K562 (cell line): ENCODE data around the gene STAB2. TPM values are rescaled to one million over a fixed set of nuclear protein-coding genes. Genes with fewer than 3 reads are reported as not detected.

Source experiments
- ATAC-seq: fragments of 200-7000 bp; cut with Tn5 transposase; 3 replicates; pipeline ENCODE4 v1.9.1; 2020; ENCODE audit warnings: moderate library complexity
- BruUV-seq: library from RNA; stranded (reverse); fragments of 400-500 nt; replicated peaks from 2 replicates; lab custom pipeline; 2021; lab: Mats Ljungman, UMichigan
- CTCF ChIA-PET: fragments of 300-600 bp; formaldehyde crosslinking; extraction: SDS; loops from one replicate; lab custom pipeline; 2021; ENCODE audit warnings: low intra/inter-chr PET ratio; lab: Yijun Ruan, JAX
- POLR2A ChIA-PET: fragments of 300-600, 350-650 bp; sonication (Branson Sonifier 250); formaldehyde crosslinking; extraction: SDS; loops from one replicate; lab custom pipeline; 2021; ENCODE audit warnings: antibody characterized with exemption, inconsistent platforms; lab: Yijun Ruan, JAX
- DNase-seq, 4 experiments: peaks; one replicate each; pipeline versions ENCODE4 v3.0.0 to v3.0.0-alpha.2; 2011 to 2018; ENCODE audit warnings: low spot score in 3 of 4, mixed read lengths in 3 of 4; ENCODE audit errors: extremely low read depth in 1 of 4
- FAIRE-seq: peaks from 2 replicates; lab custom pipeline; 2011; peaks lifted over from hg19 to GRCh38; lab: Jason Lieb, UNC
- H2AFZ ChIP-seq: 2 replicates; pipeline ENCODE4 v1.6.0; 2011; ENCODE audit warnings: low read depth, low read length, control low read depth, inconsistent platforms
- H3K27ac ChIP-seq: fragments of 200-600 bp; 3 replicates; pipeline ENCODE4 v1.8.0; 2011; ENCODE audit warnings: low read depth, mild to moderate bottlenecking, control low read depth, inconsistent platforms, low read length, moderate library complexity, mixed read lengths; ENCODE audit errors: extremely low read depth
- H3K27me3 ChIP-seq, 2 experiments: fragments of 300-600 bp in 1 of 2; 2 replicates in 1 of 2; 3 replicates in 1 of 2; pipeline versions ENCODE4 v1.6.0 to v1.8.0; 2011; ENCODE audit warnings: inconsistent platforms in 2 of 2, low read length in 2 of 2, mild to moderate bottlenecking in 1 of 2, mixed read lengths in 1 of 2, moderate library complexity in 1 of 2; ENCODE audit not compliant: control insufficient read depth in 2 of 2, insufficient read depth in 2 of 2
- H3K36me3 ChIP-seq: fragments of 300-600 bp; 3 replicates; pipeline ENCODE4 v1.8.0; 2011; ENCODE audit warnings: mild to moderate bottlenecking, low read length, inconsistent platforms; ENCODE audit not compliant: control insufficient read depth, insufficient read depth
- H3K4me1 ChIP-seq, 2 experiments: fragments of 200-600 bp in 1 of 2; replicated peaks in 1 of 2; 2 replicates in 1 of 2; 3 replicates in 1 of 2; pipeline versions ENCODE4 v1.5.1 to v1.8.0; 2011; ENCODE audit warnings: inconsistent platforms in 2 of 2, low read length in 2 of 2, mild to moderate bottlenecking in 1 of 2, mixed read lengths in 1 of 2, moderate library complexity in 1 of 2; ENCODE audit not compliant: control insufficient read depth in 2 of 2, insufficient read depth in 2 of 2
- H3K4me2 ChIP-seq: 2 replicates; pipeline ENCODE4 v1.6.1; 2011; ENCODE audit warnings: low read length, control low read depth, inconsistent platforms, mixed read lengths; ENCODE audit not compliant: insufficient read depth
- H3K4me3 ChIP-seq: fragments of 200-600 bp; sonication (generic), shearing (Covaris generic); 2 replicates; pipeline ENCODE4 v1.5.1; 2016; ENCODE audit warnings: control low read depth, inconsistent platforms
- H3K79me2 ChIP-seq: fragments of 200-600 bp; 3 replicates; pipeline ENCODE4 v1.8.0; 2011; ENCODE audit warnings: low read length, inconsistent platforms; ENCODE audit not compliant: control insufficient read depth, insufficient read depth
- H3K9ac ChIP-seq, 2 experiments: 2 replicates each; pipeline versions ENCODE4 v1.6.0 to v1.6.1; 2011; ENCODE audit warnings: low read depth in 2 of 2, low read length in 2 of 2, control low read depth in 1 of 2, inconsistent platforms in 1 of 2, mild to moderate bottlenecking in 1 of 2, mixed read lengths in 1 of 2; ENCODE audit not compliant: insufficient read depth in 1 of 2
- H3K9me1 ChIP-seq: one replicate; pipeline ENCODE4 v1.6.0; 2011; ENCODE audit warnings: inconsistent platforms, mild to moderate bottlenecking, low read length, moderate library complexity; ENCODE audit not compliant: control insufficient read depth, insufficient read depth
- H3K9me3 ChIP-seq: replicated peaks from 2 replicates; pipeline ENCODE4 v1.5.1; 2011; ENCODE audit warnings: low read depth, low read length, inconsistent platforms; ENCODE audit not compliant: control insufficient read depth, insufficient read depth
- H4K20me1 ChIP-seq: replicated peaks from 2 replicates; pipeline ENCODE4 v1.6.1; 2011; ENCODE audit warnings: low read length, inconsistent platforms, mixed read lengths; ENCODE audit not compliant: control insufficient read depth, insufficient read depth
- ATF7 ChIP-seq: fragments of 450-650 bp; IDR thresholded peaks from 2 replicates; pipeline ENCODE4 v1.7.1; 2014; ENCODE audit warnings: mild to moderate bottlenecking, moderate library complexity
- BRCA1 ChIP-seq, 2 experiments: fragments of 450-650 bp in 1 of 2; sonication (generic) in 1 of 2; formaldehyde crosslinking in 1 of 2; IDR thresholded peaks; 2 replicates each; pipeline versions ENCODE4 v1.5.0 to v1.6.1; 2017 to 2020; ENCODE audit warnings: mild to moderate bottlenecking in 1 of 2, missing genetic modification reagents in 1 of 2
- CXXC5 ChIP-seq: fragments of 250-450 bp; sonication (Bioruptor Pico); IDR thresholded peaks from 2 replicates; pipeline ENCODE4 v1.8.0; 2022; ENCODE audit warnings: inconsistent platforms, mild to moderate bottlenecking, moderate library complexity
- MCM5 ChIP-seq: fragments of 450-650 bp; IDR thresholded peaks from 2 replicates; pipeline ENCODE4 v1.6.1; 2016; ENCODE audit warnings: low read depth
- TBP ChIP-seq: optimal IDR thresholded peaks from 2 replicates; pipeline ENCODE3; 2011; ENCODE audit warnings: low read depth, low read length, improper control_type of control experiment
- TCF7L2 ChIP-seq: fragments of 150-350 bp; IDR thresholded peaks from 2 replicates; pipeline ENCODE4 v1.6.1; 2016; ENCODE audit warnings: low read depth, mild to moderate bottlenecking, low read length, moderate library complexity
- U2AF1 ChIP-seq: fragments of 200-400 bp; formaldehyde crosslinking; optimal IDR thresholded peaks from 2 replicates; pipeline ENCODE3; 2017; ENCODE audit warnings: mild to moderate bottlenecking, low read depth, low read length, moderate library complexity
- U2AF2 ChIP-seq: fragments of 200-400 bp; formaldehyde crosslinking; optimal IDR thresholded peaks from 2 replicates; pipeline ENCODE3; 2017; ENCODE audit warnings: low read depth, mild to moderate bottlenecking, low read length
- YBX1 ChIP-seq: fragments of 450-650 bp; IDR thresholded peaks from 2 replicates; pipeline ENCODE4 v1.7.1; 2016; ENCODE audit warnings: mild to moderate bottlenecking
- WGBS: fragments of 100-300 bp; shearing (Covaris generic); methylation state at CpG from one replicate; pipeline ENCODE4 v1.1.6; 2016; ENCODE audit warnings: low coverage, mixed read lengths; ENCODE audit not compliant: insufficient coverage; ENCODE audit errors: missing lambda C conversion rate; 5-methylcytosine and 5-hydroxymethylcytosine counted together
- in situ Hi-C: fragments of 300-500 bp; cut with MboI; formaldehyde crosslinking; loops from 4 replicates; pipeline ENCODE4 v1.15.0; 2018; ENCODE audit warnings: inconsistent platforms, mixed read lengths
- intact Hi-C: fragments of 100-400 bp; cut with micrococcal nuclease; formaldehyde crosslinking; loops from 2 replicates; pipeline ENCODE4 v1.14.2; 2022
- polyA plus RNA-seq, 8 experiments: library from polyadenylated mRNA; depleted of rRNA in 4 of 8; stranded (reverse) in 5 of 8; unstranded in 3 of 8; fragments of >200 nt; fragmentation: Nextera tagmentation in 2 of 8; fragmentation: Illumina TruSeq in 1 of 8; extraction: Ambion mirVana in 2 of 8; extraction: Trizol in 1 of 8; gene quantifications; 2 replicates each; pipeline versions ENCODE4 v1.2.1 to v1.2.3, GENCODE V29; 2011 to 2014; ENCODE audit warnings: inconsistent platforms in 1 of 8, missing spikeins in 1 of 8
- total RNA-seq, 7 experiments: library from RNA; depleted of rRNA in 6 of 7; stranded (reverse); fragments of >200 nt in 6 of 7; fragmentation: Illumina TruSeq in 2 of 7; extraction: Trizol in 2 of 7; gene quantifications; 2 replicates each; pipeline versions ENCODE4 v1.2.1 to v1.2.3, GENCODE V29; 2011 to 2021; ENCODE audit warnings: low replicate concordance in 1 of 7
- TF ChIP-seq, protein P1 (sequence below): sonication (generic); formaldehyde crosslinking; IDR thresholded peaks from 2 replicates; pipeline ENCODE4 v1.8.0; 2022; ENCODE audit warnings: mild to moderate bottlenecking, missing genetic modification reagents, borderline replicate concordance
- TF ChIP-seq, protein P2 (sequence below): fragments of 450-650 bp; formaldehyde crosslinking; IDR thresholded peaks from 2 replicates; pipeline ENCODE4 v1.4.0; 2020; ENCODE audit warnings: mild to moderate bottlenecking, moderate library complexity
- TF ChIP-seq, protein P3 (sequence below): fragments of 150-350 bp; IDR thresholded peaks from 2 replicates; pipeline ENCODE4 v1.6.1; 2014; ENCODE audit warnings: low read depth, mild to moderate bottlenecking, low read length, borderline replicate concordance

The STAB2 gene
- total and polyA plus RNA-seq, 9 of the 15 experiments (the other 6 are each of a cell fraction or from before 2014, with no cell fraction given): 0.10 TPM; not detected in 8

DNA sequence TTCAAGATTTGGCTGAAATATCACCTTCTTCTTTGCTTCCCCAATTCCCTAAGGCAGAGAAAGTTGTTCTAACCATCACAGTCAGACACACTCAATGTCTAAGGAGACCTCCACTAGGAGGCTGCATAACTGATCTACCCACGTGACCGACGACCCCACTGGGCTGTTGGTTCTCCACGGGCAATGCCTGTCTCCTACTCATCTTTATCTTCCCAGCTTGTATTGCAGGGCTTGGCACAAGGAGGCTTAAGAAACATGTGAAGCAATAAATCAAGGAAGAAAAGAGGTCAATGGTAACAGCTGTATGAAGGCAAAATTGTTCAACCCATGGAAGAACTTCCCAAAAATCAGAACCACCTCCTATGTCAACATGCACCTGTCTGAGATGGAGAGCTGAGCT, 226.9 kb downstream of the STAB2 start:
- no TSS peak for BruUV-seq

More for the DNA sequence above, 226.9 kb downstream of the STAB2 start:
- H3K79me2 ChIP-seq: peaks cover 62% of the 10 kb centered on the region
- no peak for DNase-seq
- peaks cover 2% of the 10 kb centered on the region; the same call in 1 of the 2 replicates for H3K9me3 ChIP-seq
- TF ChIP-seq TBP: no peak
- TF ChIP-seq, protein P1, sequence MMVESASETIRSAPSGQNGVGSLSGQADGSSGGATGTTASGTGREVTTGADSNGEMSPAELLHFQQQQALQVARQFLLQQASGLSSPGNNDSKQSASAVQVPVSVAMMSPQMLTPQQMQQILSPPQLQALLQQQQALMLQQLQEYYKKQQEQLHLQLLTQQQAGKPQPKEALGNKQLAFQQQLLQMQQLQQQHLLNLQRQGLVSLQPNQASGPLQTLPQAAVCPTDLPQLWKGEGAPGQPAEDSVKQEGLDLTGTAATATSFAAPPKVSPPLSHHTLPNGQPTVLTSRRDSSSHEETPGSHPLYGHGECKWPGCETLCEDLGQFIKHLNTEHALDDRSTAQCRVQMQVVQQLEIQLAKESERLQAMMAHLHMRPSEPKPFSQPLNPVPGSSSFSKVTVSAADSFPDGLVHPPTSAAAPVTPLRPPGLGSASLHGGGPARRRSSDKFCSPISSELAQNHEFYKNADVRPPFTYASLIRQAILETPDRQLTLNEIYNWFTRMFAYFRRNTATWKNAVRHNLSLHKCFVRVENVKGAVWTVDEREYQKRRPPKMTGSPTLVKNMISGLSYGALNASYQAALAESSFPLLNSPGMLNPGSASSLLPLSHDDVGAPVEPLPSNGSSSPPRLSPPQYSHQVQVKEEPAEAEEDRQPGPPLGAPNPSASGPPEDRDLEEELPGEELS (CRISPR knock-in tag): no peak
- no peak for TF ChIP-seq U2AF2
- TF ChIP-seq, protein P2, sequence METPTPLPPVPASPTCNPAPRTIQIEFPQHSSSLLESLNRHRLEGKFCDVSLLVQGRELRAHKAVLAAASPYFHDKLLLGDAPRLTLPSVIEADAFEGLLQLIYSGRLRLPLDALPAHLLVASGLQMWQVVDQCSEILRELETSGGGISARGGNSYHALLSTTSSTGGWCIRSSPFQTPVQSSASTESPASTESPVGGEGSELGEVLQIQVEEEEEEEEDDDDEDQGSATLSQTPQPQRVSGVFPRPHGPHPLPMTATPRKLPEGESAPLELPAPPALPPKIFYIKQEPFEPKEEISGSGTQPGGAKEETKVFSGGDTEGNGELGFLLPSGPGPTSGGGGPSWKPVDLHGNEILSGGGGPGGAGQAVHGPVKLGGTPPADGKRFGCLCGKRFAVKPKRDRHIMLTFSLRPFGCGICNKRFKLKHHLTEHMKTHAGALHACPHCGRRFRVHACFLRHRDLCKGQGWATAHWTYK: no peak
- TF ChIP-seq, protein P3, sequence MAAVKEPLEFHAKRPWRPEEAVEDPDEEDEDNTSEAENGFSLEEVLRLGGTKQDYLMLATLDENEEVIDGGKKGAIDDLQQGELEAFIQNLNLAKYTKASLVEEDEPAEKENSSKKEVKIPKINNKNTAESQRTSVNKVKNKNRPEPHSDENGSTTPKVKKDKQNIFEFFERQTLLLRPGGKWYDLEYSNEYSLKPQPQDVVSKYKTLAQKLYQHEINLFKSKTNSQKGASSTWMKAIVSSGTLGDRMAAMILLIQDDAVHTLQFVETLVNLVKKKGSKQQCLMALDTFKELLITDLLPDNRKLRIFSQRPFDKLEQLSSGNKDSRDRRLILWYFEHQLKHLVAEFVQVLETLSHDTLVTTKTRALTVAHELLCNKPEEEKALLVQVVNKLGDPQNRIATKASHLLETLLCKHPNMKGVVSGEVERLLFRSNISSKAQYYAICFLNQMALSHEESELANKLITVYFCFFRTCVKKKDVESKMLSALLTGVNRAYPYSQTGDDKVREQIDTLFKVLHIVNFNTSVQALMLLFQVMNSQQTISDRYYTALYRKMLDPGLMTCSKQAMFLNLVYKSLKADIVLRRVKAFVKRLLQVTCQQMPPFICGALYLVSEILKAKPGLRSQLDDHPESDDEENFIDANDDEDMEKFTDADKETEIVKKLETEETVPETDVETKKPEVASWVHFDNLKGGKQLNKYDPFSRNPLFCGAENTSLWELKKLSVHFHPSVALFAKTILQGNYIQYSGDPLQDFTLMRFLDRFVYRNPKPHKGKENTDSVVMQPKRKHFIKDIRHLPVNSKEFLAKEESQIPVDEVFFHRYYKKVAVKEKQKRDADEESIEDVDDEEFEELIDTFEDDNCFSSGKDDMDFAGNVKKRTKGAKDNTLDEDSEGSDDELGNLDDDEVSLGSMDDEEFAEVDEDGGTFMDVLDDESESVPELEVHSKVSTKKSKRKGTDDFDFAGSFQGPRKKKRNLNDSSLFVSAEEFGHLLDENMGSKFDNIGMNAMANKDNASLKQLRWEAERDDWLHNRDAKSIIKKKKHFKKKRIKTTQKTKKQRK: no peak
- TF ChIP-seq YBX1: no peak
- no peak for TF ChIP-seq U2AF1
- TF ChIP-seq TCF7L2: no peak
- TF ChIP-seq MCM5: no peak
- no peak for TF ChIP-seq ATF7
- no peak for TF ChIP-seq CXXC5 (CRISPR knock-in tag)
- no peak for TF ChIP-seq BRCA1 (IDR thresholded peaks at IDR 0.05)
- TF ChIP-seq BRCA1 (CRISPR knock-in tag; IDR thresholded peaks at IDR 0.05): no peak
- H3K36me3 ChIP-seq: peaks cover 72% of the 10 kb centered on the region
- no peaks in the 10 kb centered on the region for H3K9me1 ChIP-seq
- ATAC-seq: no peak
- H3K27ac ChIP-seq: no peak overlapping the region
- no peaks in the 10 kb centered on the region for H3K27me3 ChIP-seq
- CTCF ChIA-PET: no interaction called here
- no peak for FAIRE-seq
- H3K4me3 ChIP-seq: no peak overlapping the region
- 92% methylated on average over 4 of the region's 4 CpGs for WGBS
- intact Hi-C loops: no loop called here
- POLR2A ChIA-PET: interaction anchor here (0.6 to 1.2 kb wide), 2 partner anchors 14 to 1253 kb away, joined by 3 read pairs; no protein-coding TSS in a partner anchor
- in situ Hi-C loops: no loop called here
- H3K4me2 ChIP-seq: no peak overlapping the region
- H4K20me1 ChIP-seq: no peaks in the 10 kb centered on the region
- no peak overlapping the region for H2AFZ ChIP-seq
- no peak overlapping the region for H3K9ac ChIP-seq
- H3K4me1 ChIP-seq: peaks cover 0 to 17% of the 10 kb centered on the region in 2 experiments; a peak in 3 of 5 replicates
